PFSK-1 (cell line): ENCODE data around the gene CELF5.

ENCODE experiments used
- FOXP2 ChIP-seq: optimal IDR thresholded peaks from 2 replicates; pipeline ENCODE3; 2011; ENCODE audit warnings: borderline replicate concordance, control low read depth, inconsistent platforms; ENCODE audit not compliant: insufficient read depth; ENCODE audit errors: extremely low read length, extremely low read depth
- POLR2AphosphoS5 ChIP-seq: IDR thresholded peaks from 2 replicates; pipeline ENCODE4 v1.6.1; 2012; ENCODE audit warnings: low read depth, mild to moderate bottlenecking, control low read depth, low read length, moderate library complexity
- SIN3A ChIP-seq: IDR thresholded peaks from 2 replicates; pipeline ENCODE4 v1.6.1; 2012; ENCODE audit warnings: mild to moderate bottlenecking, low read length, moderate library complexity, borderline replicate concordance; ENCODE audit not compliant: insufficient read depth
- TAF1 ChIP-seq: IDR thresholded peaks from 2 replicates; pipeline ENCODE4 v1.6.1; 2012; ENCODE audit warnings: low read length, control low read depth, borderline replicate concordance; ENCODE audit not compliant: insufficient read depth
- TF ChIP-seq, protein P1 (sequence below), 2 experiments: IDR thresholded peaks; 2 replicates each; pipeline versions ENCODE4 v1.6.1 to v1.8.0; 2011 to 2012; ENCODE audit warnings: low read depth in 2 of 2, low read length in 2 of 2, control low read depth in 1 of 2, inconsistent platforms in 1 of 2, mild to moderate bottlenecking in 1 of 2, moderate library complexity in 1 of 2; ENCODE audit not compliant: insufficient read depth in 1 of 2

The CELF5 gene

DNA sequence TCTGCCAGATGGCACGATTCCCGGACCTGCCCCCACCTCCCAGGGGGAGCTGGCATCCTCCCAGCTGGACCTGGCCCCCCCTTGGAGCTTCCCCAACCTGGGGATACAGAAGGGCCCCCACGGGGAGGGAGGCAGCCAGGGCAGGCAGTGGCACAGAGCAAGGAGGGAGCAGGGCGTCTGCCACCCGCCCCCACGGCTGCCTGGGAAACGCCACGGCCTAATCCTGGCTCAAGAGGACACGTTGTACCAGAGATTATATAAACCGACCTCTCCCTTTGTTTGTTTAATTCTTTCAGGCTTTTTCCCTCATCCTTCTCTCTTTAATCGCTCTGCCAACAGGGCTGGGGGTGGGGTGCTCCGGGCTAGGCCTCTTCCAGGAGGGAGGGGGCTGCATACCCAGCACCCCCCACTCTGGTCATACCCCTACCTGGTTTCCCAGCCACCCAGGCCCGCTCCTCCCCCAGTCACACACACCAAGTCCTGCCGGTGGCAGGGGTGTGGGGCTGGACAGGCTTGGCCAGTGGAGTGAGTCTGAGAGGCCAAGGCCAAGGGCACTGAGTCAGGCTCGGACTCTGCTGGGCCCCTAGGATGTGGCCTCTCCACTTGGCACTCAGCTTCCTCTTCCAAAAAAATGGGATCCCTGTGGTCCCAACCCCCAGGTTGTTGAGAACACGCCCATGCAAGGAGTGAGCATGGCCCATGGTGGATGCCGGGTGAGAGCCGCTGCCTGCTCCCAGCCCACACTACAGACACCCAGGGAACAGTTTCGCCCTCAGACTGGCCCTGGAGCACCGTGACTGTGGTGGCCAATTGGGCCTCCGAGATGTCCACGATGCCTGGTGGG lies 112.4 kb downstream of the CELF5 start:
- no peak for TF ChIP-seq TAF1

DNA sequence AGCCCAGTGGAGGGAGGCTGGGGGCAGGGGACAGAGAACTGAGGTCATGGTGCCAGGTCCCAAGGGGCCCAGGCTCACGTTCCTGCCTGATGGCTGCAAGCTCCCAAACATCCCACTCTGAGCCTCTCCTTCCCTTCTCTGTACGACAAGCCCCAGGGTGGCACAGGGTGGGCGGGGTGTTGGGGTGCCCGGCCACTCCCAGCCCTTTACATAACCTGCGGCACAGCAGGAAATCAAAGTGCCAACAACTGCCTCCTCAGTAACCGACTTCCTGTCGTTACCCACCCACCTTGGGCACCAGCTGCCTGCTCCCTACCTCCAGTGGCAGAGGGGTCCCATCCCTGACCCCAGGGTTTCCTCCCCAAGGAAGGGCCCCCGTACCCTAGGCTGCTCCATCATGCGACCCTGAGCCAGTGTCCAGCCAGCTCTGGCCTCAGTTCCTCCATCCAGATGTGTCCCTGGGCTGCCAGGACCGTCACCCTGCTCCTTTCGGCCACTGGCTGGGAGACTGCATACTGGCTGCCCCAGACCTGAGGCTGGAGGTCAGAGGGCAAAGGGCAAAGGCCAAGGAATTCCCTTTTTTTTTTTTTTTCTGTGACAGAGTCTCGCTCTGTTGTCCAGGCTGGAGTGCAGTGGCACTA lies 114.2 kb downstream of the CELF5 start:
- no peak for TF ChIP-seq POLR2AphosphoS5
- TF ChIP-seq TAF1: no peak
- TF ChIP-seq SIN3A: no peak
- no peak for TF ChIP-seq FOXP2
- TF ChIP-seq, protein P1, sequence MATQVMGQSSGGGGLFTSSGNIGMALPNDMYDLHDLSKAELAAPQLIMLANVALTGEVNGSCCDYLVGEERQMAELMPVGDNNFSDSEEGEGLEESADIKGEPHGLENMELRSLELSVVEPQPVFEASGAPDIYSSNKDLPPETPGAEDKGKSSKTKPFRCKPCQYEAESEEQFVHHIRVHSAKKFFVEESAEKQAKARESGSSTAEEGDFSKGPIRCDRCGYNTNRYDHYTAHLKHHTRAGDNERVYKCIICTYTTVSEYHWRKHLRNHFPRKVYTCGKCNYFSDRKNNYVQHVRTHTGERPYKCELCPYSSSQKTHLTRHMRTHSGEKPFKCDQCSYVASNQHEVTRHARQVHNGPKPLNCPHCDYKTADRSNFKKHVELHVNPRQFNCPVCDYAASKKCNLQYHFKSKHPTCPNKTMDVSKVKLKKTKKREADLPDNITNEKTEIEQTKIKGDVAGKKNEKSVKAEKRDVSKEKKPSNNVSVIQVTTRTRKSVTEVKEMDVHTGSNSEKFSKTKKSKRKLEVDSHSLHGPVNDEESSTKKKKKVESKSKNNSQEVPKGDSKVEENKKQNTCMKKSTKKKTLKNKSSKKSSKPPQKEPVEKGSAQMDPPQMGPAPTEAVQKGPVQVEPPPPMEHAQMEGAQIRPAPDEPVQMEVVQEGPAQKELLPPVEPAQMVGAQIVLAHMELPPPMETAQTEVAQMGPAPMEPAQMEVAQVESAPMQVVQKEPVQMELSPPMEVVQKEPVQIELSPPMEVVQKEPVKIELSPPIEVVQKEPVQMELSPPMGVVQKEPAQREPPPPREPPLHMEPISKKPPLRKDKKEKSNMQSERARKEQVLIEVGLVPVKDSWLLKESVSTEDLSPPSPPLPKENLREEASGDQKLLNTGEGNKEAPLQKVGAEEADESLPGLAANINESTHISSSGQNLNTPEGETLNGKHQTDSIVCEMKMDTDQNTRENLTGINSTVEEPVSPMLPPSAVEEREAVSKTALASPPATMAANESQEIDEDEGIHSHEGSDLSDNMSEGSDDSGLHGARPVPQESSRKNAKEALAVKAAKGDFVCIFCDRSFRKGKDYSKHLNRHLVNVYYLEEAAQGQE (IDR thresholded peaks at IDR 0.05; ENCODE audit: insufficient read depth in 1 of 2, low read depth in 2 of 2, low read length in 2 of 2): no peak

DNA sequence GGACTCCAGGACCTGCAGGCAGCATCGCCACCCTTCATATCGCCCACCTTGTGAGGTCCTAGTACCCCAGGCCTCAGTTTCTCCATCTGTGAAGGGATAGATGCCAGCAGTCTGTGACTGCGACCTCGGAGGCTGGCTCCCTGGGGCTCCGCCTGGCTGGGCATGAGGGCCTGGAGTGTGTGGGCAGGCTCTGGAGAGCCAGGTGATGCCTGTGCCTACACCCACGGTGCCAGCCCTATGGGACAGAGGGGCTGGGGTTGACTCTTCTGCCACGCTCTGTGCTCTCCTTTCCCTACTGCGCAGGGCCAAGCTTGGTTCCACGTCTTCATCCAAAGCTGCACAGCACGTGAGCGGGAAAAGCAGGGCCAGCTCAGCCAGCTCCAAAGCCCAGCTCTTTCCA lies 115.9 kb downstream of the CELF5 start:
- TF ChIP-seq POLR2AphosphoS5 (no peak), TAF1 (no peak), FOXP2 (no peak), SIN3A (no peak)
- TF ChIP-seq, protein P1 (IDR thresholded peaks at IDR 0.05; ENCODE audit: insufficient read depth in 1 of 2, low read depth in 2 of 2, low read length in 2 of 2): no peak

DNA sequence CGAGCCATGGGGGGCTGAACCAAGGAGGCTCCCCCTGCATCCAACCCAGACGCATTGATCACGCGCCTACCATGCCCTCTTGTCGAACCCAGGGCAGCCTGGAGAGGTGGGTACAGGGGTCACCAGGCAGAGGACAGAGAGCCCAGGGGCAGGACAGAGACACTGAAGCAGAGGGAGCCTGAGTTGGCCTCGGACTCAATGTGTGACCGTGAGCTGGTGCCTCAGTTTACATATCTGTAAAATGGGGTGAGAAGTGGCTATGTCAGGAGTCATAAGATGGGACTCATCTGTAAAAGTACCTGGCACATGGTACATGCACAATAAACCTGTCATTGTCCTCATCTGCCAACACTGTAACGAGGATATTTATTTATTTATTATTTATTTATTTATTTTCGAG lies 117.8 kb downstream of the CELF5 start:
- TF ChIP-seq FOXP2: no peak

DNA sequence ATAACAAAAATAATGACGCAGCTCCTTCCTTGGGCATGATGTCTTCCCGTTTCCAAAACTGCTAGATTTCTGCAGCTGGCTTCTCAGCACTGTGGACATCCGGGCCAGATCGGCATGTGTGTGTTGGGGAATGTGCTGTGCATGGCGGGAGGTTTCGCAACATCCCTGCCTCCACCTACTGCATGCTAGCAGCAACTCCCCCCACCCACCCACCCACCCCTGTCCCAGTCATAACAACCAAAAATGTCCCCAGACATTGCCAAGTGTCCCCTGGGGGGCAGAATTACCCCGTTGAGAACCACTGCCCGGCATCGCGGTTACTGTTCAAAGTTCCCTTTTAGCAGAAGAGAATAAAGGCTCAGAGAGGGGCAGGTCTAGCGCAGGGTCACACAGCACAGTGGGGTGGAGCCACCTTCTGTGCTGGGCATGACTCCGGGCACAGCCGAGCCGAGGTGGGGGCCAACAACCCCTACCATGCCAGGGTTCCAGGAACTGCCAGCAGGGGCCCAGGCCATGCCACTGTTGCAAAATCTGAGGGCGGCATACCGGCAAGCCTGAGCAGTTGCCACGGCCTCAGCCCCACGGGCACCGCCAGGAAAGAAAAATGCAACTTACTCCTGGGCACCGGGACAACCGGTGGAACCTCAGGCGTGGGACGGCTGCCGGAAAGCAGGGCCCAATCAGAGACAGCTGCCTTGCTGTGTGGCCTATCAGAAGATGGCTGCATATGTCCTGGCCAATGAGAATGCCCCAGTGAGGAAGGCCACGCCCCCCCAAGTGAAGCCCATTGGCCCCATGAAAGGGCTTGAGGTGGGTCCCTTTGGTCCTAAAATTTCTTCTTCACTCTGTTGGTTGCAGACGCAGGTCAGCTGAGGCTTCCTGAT lies 119.4 kb downstream of the CELF5 start:
- no peak for TF ChIP-seq TAF1
- TF ChIP-seq, protein P1 (IDR thresholded peaks at IDR 0.05; ENCODE audit: insufficient read depth in 1 of 2, low read depth in 2 of 2, low read length in 2 of 2): no peak
- no peak for TF ChIP-seq POLR2AphosphoS5
- no peak for TF ChIP-seq SIN3A
- peak; percentile 62 for TF ChIP-seq FOXP2

DNA sequence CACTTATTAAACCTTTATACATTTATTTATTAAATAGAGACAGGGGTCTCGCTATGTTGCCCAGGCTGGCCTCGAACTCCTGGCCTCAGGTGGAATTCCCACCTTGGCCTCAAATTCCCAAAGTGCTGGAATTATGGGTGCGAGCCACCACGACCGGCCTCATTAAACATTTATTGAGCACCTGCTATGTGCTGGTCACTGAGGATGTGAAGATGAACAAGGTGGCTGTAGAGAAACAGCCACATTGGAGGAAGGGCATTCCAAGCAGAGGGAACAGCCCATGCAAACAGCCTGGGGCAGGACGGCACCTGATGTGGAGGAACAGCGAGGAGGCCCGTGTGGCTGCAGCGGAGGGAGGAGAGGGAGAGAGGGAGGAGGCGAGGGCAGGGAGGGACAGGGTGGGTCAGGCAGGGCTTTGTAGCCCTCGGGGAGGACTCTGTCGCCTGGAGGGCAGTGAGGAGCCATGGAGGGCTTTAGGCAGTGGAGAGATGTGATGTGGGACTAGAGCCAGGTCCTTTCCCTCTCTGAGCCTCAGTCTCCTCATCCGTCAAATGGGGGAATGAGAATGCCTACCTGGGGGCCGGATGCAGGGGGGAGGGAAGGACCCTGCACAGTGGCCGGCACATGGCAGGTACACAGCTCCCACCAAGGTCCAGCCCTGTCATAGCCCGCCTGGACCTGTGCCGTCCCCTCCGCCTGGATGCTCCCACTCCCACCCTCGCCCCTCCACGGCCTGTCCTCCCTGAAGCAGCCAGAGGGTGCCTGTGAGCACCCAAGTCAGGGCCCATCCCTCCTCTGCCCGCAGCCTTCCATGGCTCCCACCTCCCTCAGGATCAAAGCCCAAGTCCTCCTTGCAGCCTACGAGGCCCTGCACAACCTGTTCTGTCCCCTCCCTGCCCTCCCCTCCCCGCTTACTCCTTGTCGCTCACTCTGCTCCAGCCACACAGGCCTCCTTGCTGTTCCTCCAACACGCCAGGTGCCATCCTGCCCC lies 120.4 kb downstream of the CELF5 start:
- no peak for TF ChIP-seq FOXP2
